Keratinocyte (primary cell): Measurements from ENCODE around the gene PPM1D. TPM values are rescaled to one million over a fixed set of nuclear protein-coding genes. Genes with fewer than 3 reads are reported as not detected.

Experiments used
- DNase-seq: peaks from one replicate; pipeline ENCODE4 v3.0.0-alpha.2; 2011; ENCODE audit warnings: low read depth, missing footprints, low spot score
- FAIRE-seq: peaks from 2 replicates; lab custom pipeline; 2011; peaks lifted over from hg19 to GRCh38; lab: Jason Lieb, UNC
- H2AFZ ChIP-seq: 2 replicates; pipeline ENCODE4 v1.6.0; 2012; ENCODE audit warnings: low read length, control low read depth, inconsistent platforms; ENCODE audit not compliant: control insufficient read depth
- H3K27ac ChIP-seq: 2 replicates; pipeline ENCODE4 v1.5.1; 2011; ENCODE audit warnings: low read length; ENCODE audit not compliant: control insufficient read depth, insufficient read depth
- H3K27me3 ChIP-seq: 3 replicates; pipeline ENCODE4 v1.6.0; 2011; ENCODE audit warnings: low read length; ENCODE audit not compliant: control insufficient read depth, insufficient read depth; ENCODE audit errors: extremely low read depth
- H3K36me3 ChIP-seq, 2 experiments: 2 replicates in 1 of 2; 3 replicates in 1 of 2; pipeline ENCODE4 v1.5.1; 2011; ENCODE audit warnings: low read length in 2 of 2, mild to moderate bottlenecking in 1 of 2; ENCODE audit not compliant: control insufficient read depth in 2 of 2, insufficient read depth in 2 of 2; ENCODE audit errors: extremely low read depth in 1 of 2
- H3K4me1 ChIP-seq: 3 replicates; pipeline ENCODE4 v1.5.1; 2011; ENCODE audit warnings: low read length; ENCODE audit not compliant: control insufficient read depth, insufficient read depth; ENCODE audit errors: extremely low read depth
- H3K4me2 ChIP-seq: 3 replicates; pipeline ENCODE4 v1.6.0; 2011; ENCODE audit warnings: low read depth, low read length; ENCODE audit not compliant: control insufficient read depth, insufficient read depth; ENCODE audit errors: extremely low read depth
- H3K4me3 ChIP-seq, 3 experiments: fragments of 200-600 bp in 1 of 3; sonication (generic) in 1 of 3; 2 replicates in 2 of 3; 3 replicates in 1 of 3; pipeline ENCODE4 v1.5.1; 2011 to 2016; ENCODE audit warnings: low read length in 3 of 3, mild to moderate bottlenecking in 3 of 3, control low read depth in 2 of 3, inconsistent platforms in 1 of 3, low read depth in 1 of 3, mixed read lengths in 1 of 3, mixed run types in 1 of 3, moderate library complexity in 1 of 3; ENCODE audit not compliant: control insufficient read depth in 2 of 3, insufficient read depth in 2 of 3; ENCODE audit errors: extremely low read depth in 1 of 3
- H3K79me2 ChIP-seq: 2 replicates; pipeline ENCODE4 v1.6.0; 2012; ENCODE audit warnings: low read length; ENCODE audit not compliant: control insufficient read depth, insufficient read depth
- H3K9ac ChIP-seq: 3 replicates; pipeline ENCODE4 v1.6.0; 2011; ENCODE audit warnings: low read length; ENCODE audit not compliant: control insufficient read depth, insufficient read depth; ENCODE audit errors: extremely low read depth
- H3K9me1 ChIP-seq: 3 replicates; pipeline ENCODE4 v1.6.0; 2011; ENCODE audit warnings: low read length; ENCODE audit not compliant: control insufficient read depth, insufficient read depth; ENCODE audit errors: extremely low read depth
- H3K9me3 ChIP-seq: 2 replicates; pipeline ENCODE4 v1.5.1; 2012; ENCODE audit warnings: low read depth, low read length; ENCODE audit not compliant: control insufficient read depth
- H4K20me1 ChIP-seq: 3 replicates; pipeline ENCODE4 v1.6.0; 2011; ENCODE audit warnings: low read length; ENCODE audit not compliant: control insufficient read depth, insufficient read depth; ENCODE audit errors: extremely low read depth
- CTCF ChIP-seq, 3 experiments: IDR thresholded peaks in 1 of 3; conservative IDR thresholded peaks in 1 of 3; optimal IDR thresholded peaks in 1 of 3; 2 replicates in 2 of 3; 3 replicates in 1 of 3; pipeline versions ENCODE3 to v1.5.1; 2011; ENCODE audit warnings: low read length in 3 of 3, mild to moderate bottlenecking in 3 of 3, moderate library complexity in 2 of 3, control low read depth in 1 of 3, inconsistent platforms in 1 of 3; ENCODE audit not compliant: insufficient read depth in 2 of 3; ENCODE audit errors: extremely low read depth in 1 of 3
- EZH2 ChIP-seq: IDR thresholded peaks from one replicate; pipeline ENCODE4 v1.6.1; 2012; ENCODE audit warnings: inconsistent platforms, mild to moderate bottlenecking, low read length, moderate library complexity
- dilution Hi-C: fragments of 300-500 bp; cut with MboI; formaldehyde crosslinking; loops from one replicate; pipeline ENCODE4 v1.7.0; 2020; ENCODE audit warnings: low sequenced_read_pairs; ENCODE audit not compliant: extremely low pct_ligation_motif_present
- polyA plus RNA-seq, 5 experiments: library from polyadenylated mRNA; depleted of rRNA in 3 of 5; stranded (reverse) in 3 of 5; stranded (forward) in 1 of 5; unstranded in 1 of 5; fragments of >200 nt; gene quantifications; 1 replicate in 1 of 5; 2 replicates in 3 of 5; 3 replicates in 1 of 5; pipeline versions ENCODE4 v1.2.1 to v1.2.3, GENCODE V29; 2011 to 2012; ENCODE audit warnings: missing spikeins in 2 of 5, low read depth in 1 of 5, low replicate concordance in 1 of 5

The PPM1D gene
- polyA plus RNA-seq, 1 donor (not counting 4 experiments of a cell fraction or from before 2014, with no cell fraction given) = 2.9 TPM

- H3K9me3 ChIP-seq = no peaks in the 10 kb centered on the region
- H3K36me3 ChIP-seq = no peaks in the 10 kb centered on the region
- H3K9me1 ChIP-seq = no peaks in the 10 kb centered on the region
- H2AFZ ChIP-seq = no peak overlapping the region
- no peaks in the 10 kb centered on the region for H3K4me1 ChIP-seq
- no peaks in the 10 kb centered on the region for H4K20me1 ChIP-seq
- FAIRE-seq (no peak), DNase-seq (no peak)
- TF ChIP-seq CTCF (optimal IDR thresholded peaks at IDR 0.05 in 1 of 3, IDR thresholded peaks at IDR 0.05 in 1 of 3, conservative IDR thresholded peaks at IDR 0.05 in 1 of 3; ENCODE audit: extremely low read depth in 1 of 3, insufficient read depth in 2 of 3, low read length in 3 of 3) (no peak), EZH2 (no peak)
- no peak overlapping the region for H3K27ac ChIP-seq
- H3K79me2 ChIP-seq = no peaks in the 10 kb centered on the region
- H3K27me3 ChIP-seq = no peaks in the 10 kb centered on the region
- dilution Hi-C loops = no loop called here
- no peak overlapping the region for H3K4me2 ChIP-seq
- no peak overlapping the region for H3K9ac ChIP-seq
- no peak overlapping the region for H3K4me3 ChIP-seq
Measured at GRCh38 chr17:60573236-60574051, 26.5 kb upstream of the PPM1D start.

- DNase-seq (no peak), FAIRE-seq (no peak)
- Histone ChIP-seq H3K4me2 (peak overlapping the region; percentile 9), H2AFZ (no peak overlapping the region), H3K36me3 (no peaks in the 10 kb centered on the region), H3K27me3 (no peaks in the 10 kb centered on the region), H3K79me2 (no peaks in the 10 kb centered on the region), H4K20me1 (no peaks in the 10 kb centered on the region), H3K4me3 (no peak overlapping the region), H3K9me3 (no peaks in the 10 kb centered on the region), H3K27ac (no peak overlapping the region), H3K9me1 (no peaks in the 10 kb centered on the region), H3K4me1 (no peaks in the 10 kb centered on the region), H3K9ac (no peak overlapping the region)
- TF ChIP-seq EZH2 (no peak), CTCF (optimal IDR thresholded peaks at IDR 0.05 in 1 of 3, IDR thresholded peaks at IDR 0.05 in 1 of 3, conservative IDR thresholded peaks at IDR 0.05 in 1 of 3; ENCODE audit: extremely low read depth in 1 of 3, insufficient read depth in 2 of 3, low read length in 3 of 3) (no peak)
- dilution Hi-C loops = no loop called here
Measured at GRCh38 chr17:60577147-60577915, 22.7 kb upstream of the PPM1D start.
